Measurements from ENCODE around the gene TMOD2. TPM values are rescaled to one million over a fixed set of nuclear protein-coding genes. Genes with fewer than 3 reads are reported as not detected.

Gene TMOD2
- total RNA-seq, 1 donor from 2014 or later, result 1.9 TPM

GRCh38 chr15:51799282-51800252 is 48.2 kb downstream of the TMOD2 start:
- no peaks in the 10 kb centered on the region for H3F3A ChIP-seq (ENCODE audit: low read depth)
- H3K36me3 ChIP-seq, result no peaks in the 10 kb centered on the region
- H3K9me3 Mint-ChIP-seq, result no peaks in the 10 kb centered on the region
- no peak overlapping the region for H3K9ac ChIP-seq
- peaks cover 1% of the 10 kb centered on the region for H3K36me3 Mint-ChIP-seq
- no peaks in the 10 kb centered on the region for H3K27me3 ChIP-seq
- H3K9me3 ChIP-seq (ENCODE audit: low read depth), result no peaks in the 10 kb centered on the region
- peak overlapping the region; percentile 95 for H3K27ac Mint-ChIP-seq
- H3K4me3 Mint-ChIP-seq, result no peak overlapping the region
- no peaks in the 10 kb centered on the region for H3K27me3 Mint-ChIP-seq (ENCODE audit: insufficient read depth, low read depth)
- no peak overlapping the region for H3K27ac ChIP-seq
- H3K79me2 ChIP-seq (ENCODE audit: low read depth), result no peaks in the 10 kb centered on the region
- no peak for DNase-seq (ENCODE audit: low spot score)
- no peak overlapping the region for H3K4me2 ChIP-seq
- H3K4me1 Mint-ChIP-seq, result peaks cover 27% of the 10 kb centered on the region
- no peaks in the 10 kb centered on the region for H4K20me1 ChIP-seq (ENCODE audit: low read depth)
- no peak for TF ChIP-seq EZH2phosphoT487 (IDR thresholded peaks at IDR 0.05)
- no peak for TF ChIP-seq EZH2 (IDR thresholded peaks at IDR 0.05)
- TF ChIP-seq CTCF (IDR thresholded peaks at IDR 0.05), result no peak
- H2AFZ ChIP-seq (replicated peaks), result no peak overlapping the region
- H3K4me3 ChIP-seq, result no peak overlapping the region
- no peaks in the 10 kb centered on the region for H3K4me1 ChIP-seq

- no peak overlapping the region for H3K4me3 Mint-ChIP-seq
- H3K79me2 ChIP-seq (ENCODE audit: low read depth), result no peaks in the 10 kb centered on the region
- H3K27me3 ChIP-seq, result no peaks in the 10 kb centered on the region
- no peak overlapping the region for H3K4me2 ChIP-seq
- peaks cover 1% of the 10 kb centered on the region for H3K36me3 Mint-ChIP-seq
- no peak overlapping the region for H2AFZ ChIP-seq (replicated peaks)
- no peaks in the 10 kb centered on the region for H3K4me1 ChIP-seq
- H3K4me1 Mint-ChIP-seq, result peaks cover 27% of the 10 kb centered on the region
- H3K4me3 ChIP-seq, result no peak overlapping the region
- no peaks in the 10 kb centered on the region for H3K9me3 ChIP-seq (ENCODE audit: low read depth)
- no peak overlapping the region for H3K9ac ChIP-seq
- H3K27me3 Mint-ChIP-seq (ENCODE audit: insufficient read depth, low read depth), result no peaks in the 10 kb centered on the region
- H3K9me3 Mint-ChIP-seq, result no peaks in the 10 kb centered on the region
- H4K20me1 ChIP-seq (ENCODE audit: low read depth), result no peaks in the 10 kb centered on the region
- peak; percentile 60 for DNase-seq (ENCODE audit: low spot score)
- H3F3A ChIP-seq (ENCODE audit: low read depth), result no peaks in the 10 kb centered on the region
- H3K27ac Mint-ChIP-seq, result no peak overlapping the region
- no peaks in the 10 kb centered on the region for H3K36me3 ChIP-seq
- H3K27ac ChIP-seq, result no peak overlapping the region
- TF ChIP-seq EZH2 (IDR thresholded peaks at IDR 0.05), result no peak
- TF ChIP-seq CTCF (IDR thresholded peaks at IDR 0.05), result peak; percentile 71
These were observed 50.0 kb downstream of the TMOD2 start for GRCh38 chr15:51801391-51801835.

GRCh38 chr15:51802593-51802992 is 51.2 kb downstream of the TMOD2 start:
- Histone ChIP-seq H3K4me2 (no peak overlapping the region), H3K27me3 (no peaks in the 10 kb centered on the region), H3K9me3 (ENCODE audit: low read depth) (no peaks in the 10 kb centered on the region), H3K4me3 (no peak overlapping the region), H3K27ac (no peak overlapping the region), H2AFZ (replicated peaks) (no peak overlapping the region), H3K79me2 (ENCODE audit: low read depth) (no peaks in the 10 kb centered on the region), H3K4me1 (no peaks in the 10 kb centered on the region), H3K9ac (no peak overlapping the region), H3F3A (ENCODE audit: low read depth) (no peaks in the 10 kb centered on the region), H3K36me3 (no peaks in the 10 kb centered on the region), H4K20me1 (ENCODE audit: low read depth) (no peaks in the 10 kb centered on the region)
- no peaks in the 10 kb centered on the region for H3K9me3 Mint-ChIP-seq
- H3K36me3 Mint-ChIP-seq, result peaks cover 1% of the 10 kb centered on the region
- H3K4me1 Mint-ChIP-seq, result peaks cover 27% of the 10 kb centered on the region
- no peaks in the 10 kb centered on the region for H3K27me3 Mint-ChIP-seq (ENCODE audit: insufficient read depth, low read depth)
- DNase-seq (ENCODE audit: low spot score), result no peak
- H3K4me3 Mint-ChIP-seq, result no peak overlapping the region
- H3K27ac Mint-ChIP-seq, result no peak overlapping the region
- TF ChIP-seq CTCF (IDR thresholded peaks at IDR 0.05) (no peak), EZH2 (IDR thresholded peaks at IDR 0.05) (no peak), EZH2phosphoT487 (IDR thresholded peaks at IDR 0.05) (no peak)
